ENCODE results near the gene CNPPD1.
"Not testable (repeated sequence)": the region's sequence is repeated elsewhere in the genome, so short reads cannot be mapped to it uniquely, and the experiment has no call there.

DNA sequence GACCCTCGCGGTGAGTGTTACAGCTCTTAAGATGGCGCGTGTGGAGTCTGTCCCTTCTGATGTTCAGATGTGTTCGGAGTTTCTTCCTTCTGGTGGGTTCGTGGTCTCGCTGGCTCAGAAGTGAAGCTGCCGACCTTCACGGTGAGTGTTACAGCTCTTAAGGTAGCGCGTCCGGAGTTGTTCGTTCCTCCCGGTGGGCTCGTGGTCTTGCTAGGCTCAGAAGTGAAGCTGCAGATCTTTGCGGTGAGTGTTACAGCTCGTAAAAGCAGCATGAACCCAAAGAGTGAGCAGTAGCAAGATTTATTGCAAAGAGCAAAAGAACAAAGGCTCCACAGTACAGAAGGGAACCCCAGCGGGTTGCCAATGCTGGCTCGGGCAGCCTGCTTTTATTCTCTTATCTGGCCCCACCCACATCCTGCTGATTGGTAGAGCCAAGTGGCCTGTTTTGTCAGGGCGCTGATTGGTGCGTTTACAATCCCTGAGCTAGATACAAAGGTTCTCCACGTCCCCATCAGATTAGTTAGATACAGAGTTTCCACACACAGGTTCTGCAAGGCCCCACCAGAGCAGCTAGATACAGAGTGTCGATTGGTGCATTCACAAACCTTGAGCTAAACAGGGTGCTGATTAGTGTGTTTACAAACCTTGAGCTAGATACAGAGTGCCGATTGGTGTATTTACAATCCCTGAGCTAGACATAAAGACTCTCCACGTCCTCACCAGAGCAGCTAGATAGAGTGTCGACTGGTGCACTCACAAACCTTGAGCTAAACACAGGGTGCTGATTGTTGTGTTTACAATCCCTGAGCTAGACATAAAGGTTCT lies 24.0 kb upstream of the CNPPD1 start:
- TF ChIP-seq EZH2phosphoT487 (IDR thresholded peaks at IDR 0.05; ENCODE audit: insufficient read depth, low read depth); EZH2 (IDR thresholded peaks at IDR 0.05; ENCODE audit: insufficient read depth, poor library complexity, severe bottlenecking): not testable (repeated sequence)
